Spleen (tissue), 11 donors: Measurements from ENCODE around the gene DBX2. TPM values are rescaled to one million over a fixed set of nuclear protein-coding genes. Genes with fewer than 3 reads are reported as not detected.
A peak's percentile ranks its signal among the peaks of the same experiment; 100 is the strongest.

Source experiments
- DNase-seq: peaks from one replicate; pipeline ENCODE4 v3.0.0-alpha.2; 2020
- H3K27ac ChIP-seq, 8 donors: fragments of 200-600 bp; sonication (generic) in 7 of 8; 1 replicate in 4 of 8; 2 replicates in 4 of 8; pipeline versions ENCODE4 v1.5.0 to v1.8.0; 2016 to 2021; ENCODE audit warnings: inconsistent platforms in 4 of 8, mild to moderate bottlenecking in 4 of 8, moderate library complexity in 1 of 8
- H3K27me3 ChIP-seq, 7 donors: fragments of 200-600 bp; sonication (generic) in 6 of 7; replicated peaks in 1 of 7; 1 replicate in 4 of 7; 2 replicates in 3 of 7; pipeline versions ENCODE4 v1.5.0 to v1.8.0; 2016 to 2021; ENCODE audit warnings: inconsistent platforms in 3 of 7, mild to moderate bottlenecking in 1 of 7
- H3K36me3 ChIP-seq, 6 donors: fragments of 200-600 bp; sonication (generic) in 5 of 6; 1 replicate in 4 of 6; 2 replicates in 2 of 6; pipeline versions ENCODE4 v1.5.0 to v1.8.0; 2016 to 2021; ENCODE audit warnings: inconsistent platforms in 2 of 6
- H3K4me1 ChIP-seq, 6 donors: fragments of 200-600 bp; sonication (generic) in 5 of 6; 1 replicate in 3 of 6; 2 replicates in 3 of 6; pipeline versions ENCODE4 v1.5.0 to v1.8.0; 2016 to 2021; ENCODE audit warnings: inconsistent platforms in 3 of 6
- H3K4me3 ChIP-seq, 8 donors: fragments of 200-600 bp; sonication (generic) in 7 of 8; 1 replicate in 4 of 8; 2 replicates in 4 of 8; pipeline versions ENCODE4 v1.5.0 to v1.8.0; 2016 to 2021; ENCODE audit warnings: inconsistent platforms in 4 of 8, mild to moderate bottlenecking in 4 of 8, moderate library complexity in 2 of 8
- H3K9me3 ChIP-seq, 8 donors: fragments of 200-600 bp; sonication (generic) in 7 of 8; 1 replicate in 4 of 8; 2 replicates in 4 of 8; pipeline versions ENCODE4 v1.5.0 to v1.8.0; 2016 to 2021; ENCODE audit warnings: inconsistent platforms in 4 of 8
- CTCF ChIP-seq, 11 experiments: fragments of 200-600 bp in 7 of 11; fragments of 450-650 bp in 4 of 11; sonication (generic) in 4 of 11; IDR thresholded peaks in 8 of 11; conservative IDR thresholded peaks in 3 of 11; 1 replicate in 7 of 11; 2 replicates in 4 of 11; pipeline versions ENCODE4 v1.4.0 to v1.8.0; 2016 to 2021; ENCODE audit warnings: antibody characterized with exemption in 11 of 11, inconsistent platforms in 4 of 11, mild to moderate bottlenecking in 1 of 11
- POLR2A ChIP-seq, 3 donors: fragments of 450-650 bp; IDR thresholded peaks; one replicate each; pipeline ENCODE4 v1.5.1; 2017; ENCODE audit warnings: antibody characterized with exemption in 3 of 3, mild to moderate bottlenecking in 1 of 3
- POLR2AphosphoS5 ChIP-seq, 3 donors: sonication (generic); formaldehyde crosslinking; IDR thresholded peaks; one replicate each; pipeline ENCODE4 v1.5.1; 2017; ENCODE audit warnings: antibody characterized with exemption in 3 of 3
- WGBS, 5 donors: extraction: QIAGEN DNeasy Blood & Tissue Kit in 3 of 5; methylation state at CpG; one replicate each; pipeline versions ENCODE4 v1.1.5 to v1.1.7; 2013 to 2018; 5-methylcytosine and 5-hydroxymethylcytosine counted together
- intact Hi-C: fragments of 100-400 bp; cut with DNase I; formaldehyde crosslinking; loops from one replicate; pipeline ENCODE4 v1.15.0; 2023; ENCODE audit warnings: low total_unique reads
- polyA plus RNA-seq, 3 donors: library from polyadenylated mRNA; stranded (reverse); fragments of 200-250 nt; gene quantifications; one replicate each; pipeline ENCODE4 v1.2.1, GENCODE V29; 2013
- total RNA-seq, 7 donors: library from RNA; depleted of rRNA in 3 of 7; stranded (reverse); fragments of >200 nt in 3 of 7; fragmentation: NEBNext Ultra II Directional in 4 of 7; extraction: Animal tissue kit (Norgen Biotek cat#: 25700) in 4 of 7; gene quantifications; one replicate each; pipeline versions ENCODE4 v1.1.0 to v1.2.1, GENCODE V29; 2016 to 2021
- donor health status: healthy with polysubstance abuse.
- donor health status: DM: no; HTN: no; CAD: no; lungs with moderate emphysema.
- donor health status: DM: no; HTN: no; CAD: no.
- donor health status: Bipolar disorder and iron deficiency.
- donor health status: healthy.
- donor health status: DM: no; HTN: no; CAD: no.
- donor health status: DM: yes; HTN: yes; CAD: no.

The DBX2 gene
- total and polyA plus RNA-seq, 10 donors = not detected

- no peaks in the 10 kb centered on the region for H3K9me3 ChIP-seq
- peak overlapping the region in 3 of 8 donors; percentile 17 to 31 (median 20) for H3K4me3 ChIP-seq
- TF ChIP-seq CTCF (IDR thresholded peaks at IDR 0.05 in 8 of 11, conservative IDR thresholded peaks at IDR 0.05 in 3 of 11) = no peak
- TF ChIP-seq POLR2AphosphoS5 (IDR thresholded peaks at IDR 0.05) = no peak
- no peak for TF ChIP-seq POLR2A (IDR thresholded peaks at IDR 0.05)
- H3K27ac ChIP-seq = no peak overlapping the region
- peaks cover 0 to 15% (median 7%) of the 10 kb centered on the region in 6 donors for H3K4me1 ChIP-seq
- H3K36me3 ChIP-seq = no peaks in the 10 kb centered on the region
- intact Hi-C loops = no loop called here
- 4 to 18% (median 7%) methylated on average over 26 to 52 of the region's 52 CpGs for WGBS, 5 donors
- H3K27me3 ChIP-seq = peaks cover 0 to 67% (median 23%) of the 10 kb centered on the region in 7 donors
- no peak for DNase-seq
These were observed 768 bp downstream of the DBX2 start for GRCh38 chr12:45049912-45050750.

- WGBS, 5 donors = 73 to 92% (median 79%) methylated on average over 5 of the region's 5 CpGs
- DNase-seq = no peak
- no peak for TF ChIP-seq POLR2A (IDR thresholded peaks at IDR 0.05)
- no peak for TF ChIP-seq POLR2AphosphoS5 (IDR thresholded peaks at IDR 0.05)
- no peak for TF ChIP-seq CTCF (IDR thresholded peaks at IDR 0.05 in 8 of 11, conservative IDR thresholded peaks at IDR 0.05 in 3 of 11)
- intact Hi-C loops = no loop called here
- no peak overlapping the region for H3K4me3 ChIP-seq
- no peaks in the 10 kb centered on the region for H3K9me3 ChIP-seq
- H3K4me1 ChIP-seq = no peaks in the 10 kb centered on the region
- H3K36me3 ChIP-seq = no peaks in the 10 kb centered on the region
- H3K27me3 ChIP-seq = peaks cover 0 to 3% (median 0%) of the 10 kb centered on the region in 7 donors
- H3K27ac ChIP-seq = no peak overlapping the region
These were observed 8.3 kb downstream of the DBX2 start for GRCh38 chr12:45042599-45042998.

DNA sequence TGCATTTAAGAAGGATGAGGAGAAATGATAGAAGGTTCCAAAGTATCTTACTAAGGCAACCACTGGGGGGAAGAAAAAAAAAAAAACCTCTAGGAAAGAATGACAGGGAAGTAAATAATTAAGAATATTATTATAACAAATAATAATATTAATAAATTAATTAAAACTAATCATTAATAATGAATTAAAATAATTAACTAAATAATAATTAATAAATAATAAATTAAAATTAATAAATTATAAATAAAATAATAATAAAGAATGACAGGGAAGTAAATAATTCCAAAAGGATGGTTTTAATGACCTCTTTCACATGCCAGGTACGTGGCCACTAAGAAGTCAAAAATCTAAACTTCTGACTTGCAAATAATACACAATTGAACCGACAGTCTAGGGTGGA is 9.9 kb downstream of the DBX2 start:
- H3K9me3 ChIP-seq = no peaks in the 10 kb centered on the region
- no peak overlapping the region for H3K27ac ChIP-seq
- H3K36me3 ChIP-seq = no peaks in the 10 kb centered on the region
- TF ChIP-seq POLR2A (IDR thresholded peaks at IDR 0.05) (no peak), CTCF (IDR thresholded peaks at IDR 0.05 in 8 of 11, conservative IDR thresholded peaks at IDR 0.05 in 3 of 11) (no peak), POLR2AphosphoS5 (IDR thresholded peaks at IDR 0.05) (no peak)
- 74 to 86% (median 81%) methylated on average over 2 of the region's 2 CpGs for WGBS, 5 donors
- H3K4me3 ChIP-seq = no peak overlapping the region
- intact Hi-C loops = no loop called here
- H3K4me1 ChIP-seq = no peaks in the 10 kb centered on the region
- peaks cover 0 to 7% (median 0%) of the 10 kb centered on the region in 7 donors for H3K27me3 ChIP-seq
- DNase-seq = no peak

- intact Hi-C loops = no loop called here
- 73 to 89% (median 86%) methylated on average over 2 of the region's 2 CpGs for WGBS, 5 donors
These were observed 11.1 kb downstream of the DBX2 start for GRCh38 chr12:45039757-45040156.

More at GRCh38 chr12:45039757-45040156, 11.1 kb downstream of the DBX2 start:
- TF ChIP-seq POLR2AphosphoS5 (IDR thresholded peaks at IDR 0.05) = no peak
- TF ChIP-seq CTCF (IDR thresholded peaks at IDR 0.05 in 8 of 11, conservative IDR thresholded peaks at IDR 0.05 in 3 of 11) = no peak
- TF ChIP-seq POLR2A (IDR thresholded peaks at IDR 0.05) = no peak
- H3K27ac ChIP-seq = no peak overlapping the region
- peaks cover 0 to 7% (median 0%) of the 10 kb centered on the region in 7 donors for H3K27me3 ChIP-seq
- no peaks in the 10 kb centered on the region for H3K36me3 ChIP-seq
- H3K9me3 ChIP-seq = no peaks in the 10 kb centered on the region
- H3K4me3 ChIP-seq = no peak overlapping the region
- no peak for DNase-seq
- H3K4me1 ChIP-seq = no peaks in the 10 kb centered on the region
